ENCODE measurements around the gene PRRC2C. TPM values are rescaled to one million over a fixed set of nuclear protein-coding genes. Genes with fewer than 3 reads are reported as not detected.

Gene PRRC2C
- total RNA-seq, 1 donor from 2014 or later = 45.8 TPM

- Histone ChIP-seq H3K9me3 (replicated peaks) (no peaks in the 10 kb centered on the region), H3K27ac (replicated peaks) (no peak overlapping the region), H3K27me3 (ENCODE audit: low read depth) (no peaks in the 10 kb centered on the region), H3K36me3 (no peaks in the 10 kb centered on the region), H3K4me3 (no peak overlapping the region), H3K4me1 (no peaks in the 10 kb centered on the region)
- DNase-seq = no peak
- intact Hi-C loops (cut with micrococcal nuclease) = no loop called here
- TF ChIP-seq CTCF (IDR thresholded peaks at IDR 0.05; ENCODE audit: borderline replicate concordance) = no peak
These were observed 27.9 kb upstream of the PRRC2C start for GRCh38 chr1:171457412-171457811.

- TF ChIP-seq CTCF (IDR thresholded peaks at IDR 0.05; ENCODE audit: borderline replicate concordance) = no peak
- Histone ChIP-seq H3K4me3 (no peak overlapping the region), H3K27me3 (ENCODE audit: low read depth) (no peaks in the 10 kb centered on the region), H3K36me3 (no peaks in the 10 kb centered on the region), H3K4me1 (no peaks in the 10 kb centered on the region), H3K9me3 (replicated peaks) (no peaks in the 10 kb centered on the region), H3K27ac (replicated peaks) (no peak overlapping the region)
- intact Hi-C loops (cut with micrococcal nuclease) = no loop called here
- DNase-seq = no peak
These were observed 25.2 kb upstream of the PRRC2C start for GRCh38 chr1:171460018-171460620.

GRCh38 chr1:171467626-171468025 is 17.7 kb upstream of the PRRC2C start:
- no peak for TF ChIP-seq CTCF (IDR thresholded peaks at IDR 0.05; ENCODE audit: borderline replicate concordance)
- intact Hi-C loops (cut with micrococcal nuclease) = no loop called here
- no peak for DNase-seq
- no peak overlapping the region for H3K27ac ChIP-seq (replicated peaks)
- no peaks in the 10 kb centered on the region for H3K36me3 ChIP-seq
- no peaks in the 10 kb centered on the region for H3K27me3 ChIP-seq (ENCODE audit: low read depth)
- peaks cover 7% of the 10 kb centered on the region for H3K4me1 ChIP-seq
- H3K4me3 ChIP-seq = no peak overlapping the region
- H3K9me3 ChIP-seq (replicated peaks) = no peaks in the 10 kb centered on the region

GRCh38 chr1:171468120-171468750 is 17.1 kb upstream of the PRRC2C start:
- TF ChIP-seq CTCF (IDR thresholded peaks at IDR 0.05; ENCODE audit: borderline replicate concordance) = no peak
- intact Hi-C loops (cut with micrococcal nuclease) = no loop called here
- Histone ChIP-seq H3K36me3 (no peaks in the 10 kb centered on the region), H3K4me3 (no peak overlapping the region), H3K27ac (replicated peaks) (no peak overlapping the region), H3K27me3 (ENCODE audit: low read depth) (no peaks in the 10 kb centered on the region), H3K9me3 (replicated peaks) (no peaks in the 10 kb centered on the region), H3K4me1 (peaks cover 7% of the 10 kb centered on the region)
- DNase-seq = no peak

GRCh38 chr1:171470726-171471125 is 14.6 kb upstream of the PRRC2C start:
- H3K27me3 ChIP-seq (ENCODE audit: low read depth) = no peaks in the 10 kb centered on the region
- H3K36me3 ChIP-seq = no peaks in the 10 kb centered on the region
- H3K27ac ChIP-seq (replicated peaks) = no peak overlapping the region
- no peak for DNase-seq
- peaks cover 7% of the 10 kb centered on the region for H3K4me1 ChIP-seq
- H3K9me3 ChIP-seq (replicated peaks) = no peaks in the 10 kb centered on the region
- H3K4me3 ChIP-seq = no peak overlapping the region
- intact Hi-C loops (cut with micrococcal nuclease) = no loop called here
- TF ChIP-seq CTCF (IDR thresholded peaks at IDR 0.05; ENCODE audit: borderline replicate concordance) = no peak
